GM12872 (cell line): ENCODE results near the gene LDAH.

Source experiments
- TF ChIP-seq, protein P1 (sequence below): IDR thresholded peaks from 3 replicates; pipeline ENCODE4 v1.5.1; 2011; ENCODE audit warnings: low read depth, mild to moderate bottlenecking, low read length, moderate library complexity; ENCODE audit not compliant: insufficient read depth

Gene LDAH

DNA sequence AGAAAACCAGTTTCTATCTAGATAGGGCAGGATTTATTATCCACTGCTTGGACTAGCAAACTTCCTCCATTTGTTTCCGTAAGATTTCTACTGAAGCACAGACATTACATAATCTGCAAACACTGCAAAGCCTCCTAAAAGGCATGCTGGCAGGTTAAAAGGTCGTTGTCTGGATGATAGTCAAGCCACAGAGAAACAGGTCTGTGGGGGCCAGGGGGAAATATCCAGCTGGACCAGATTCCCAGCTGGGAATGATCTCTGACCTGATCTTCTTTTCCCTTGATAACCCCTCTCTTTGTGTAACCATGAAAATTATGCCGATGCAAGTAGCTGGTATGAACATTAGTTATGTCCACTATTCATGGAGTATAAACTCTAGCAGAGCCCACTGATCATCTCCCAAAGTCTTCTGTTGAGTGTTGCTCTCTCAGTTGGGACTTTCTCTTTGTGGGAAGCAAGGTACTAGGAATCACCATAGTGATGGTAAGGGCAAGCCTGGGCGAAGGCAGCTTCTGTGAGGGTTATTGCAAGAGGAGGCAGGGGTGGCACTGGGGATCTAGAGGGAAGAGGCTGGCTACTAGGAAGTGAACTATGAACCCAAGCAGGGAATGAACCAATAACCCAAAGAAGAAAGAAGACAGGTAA is 94.7 kb downstream of the LDAH start:
- TF ChIP-seq, protein P1, sequence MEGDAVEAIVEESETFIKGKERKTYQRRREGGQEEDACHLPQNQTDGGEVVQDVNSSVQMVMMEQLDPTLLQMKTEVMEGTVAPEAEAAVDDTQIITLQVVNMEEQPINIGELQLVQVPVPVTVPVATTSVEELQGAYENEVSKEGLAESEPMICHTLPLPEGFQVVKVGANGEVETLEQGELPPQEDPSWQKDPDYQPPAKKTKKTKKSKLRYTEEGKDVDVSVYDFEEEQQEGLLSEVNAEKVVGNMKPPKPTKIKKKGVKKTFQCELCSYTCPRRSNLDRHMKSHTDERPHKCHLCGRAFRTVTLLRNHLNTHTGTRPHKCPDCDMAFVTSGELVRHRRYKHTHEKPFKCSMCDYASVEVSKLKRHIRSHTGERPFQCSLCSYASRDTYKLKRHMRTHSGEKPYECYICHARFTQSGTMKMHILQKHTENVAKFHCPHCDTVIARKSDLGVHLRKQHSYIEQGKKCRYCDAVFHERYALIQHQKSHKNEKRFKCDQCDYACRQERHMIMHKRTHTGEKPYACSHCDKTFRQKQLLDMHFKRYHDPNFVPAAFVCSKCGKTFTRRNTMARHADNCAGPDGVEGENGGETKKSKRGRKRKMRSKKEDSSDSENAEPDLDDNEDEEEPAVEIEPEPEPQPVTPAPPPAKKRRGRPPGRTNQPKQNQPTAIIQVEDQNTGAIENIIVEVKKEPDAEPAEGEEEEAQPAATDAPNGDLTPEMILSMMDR, result no peak

DNA sequence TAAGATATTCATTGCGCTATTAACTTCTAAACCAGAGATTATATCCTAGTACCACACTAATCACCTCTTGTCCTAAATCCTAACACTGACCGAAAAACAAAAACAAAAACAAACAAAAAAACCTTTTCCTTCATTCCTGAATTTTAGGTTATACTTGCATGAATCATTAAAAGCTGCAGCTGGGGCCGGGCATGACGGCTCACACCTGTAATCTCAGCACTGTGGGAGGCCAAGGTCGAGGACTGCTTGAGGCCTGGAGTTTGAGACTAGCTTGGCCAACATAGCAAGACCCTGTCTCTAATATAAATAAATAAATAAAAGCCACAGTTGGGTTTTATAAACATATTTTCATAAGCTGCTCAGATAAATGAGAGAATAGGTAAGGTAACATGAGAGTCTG is 96.0 kb downstream of the LDAH start:
- TF ChIP-seq, protein P1, result no peak

DNA sequence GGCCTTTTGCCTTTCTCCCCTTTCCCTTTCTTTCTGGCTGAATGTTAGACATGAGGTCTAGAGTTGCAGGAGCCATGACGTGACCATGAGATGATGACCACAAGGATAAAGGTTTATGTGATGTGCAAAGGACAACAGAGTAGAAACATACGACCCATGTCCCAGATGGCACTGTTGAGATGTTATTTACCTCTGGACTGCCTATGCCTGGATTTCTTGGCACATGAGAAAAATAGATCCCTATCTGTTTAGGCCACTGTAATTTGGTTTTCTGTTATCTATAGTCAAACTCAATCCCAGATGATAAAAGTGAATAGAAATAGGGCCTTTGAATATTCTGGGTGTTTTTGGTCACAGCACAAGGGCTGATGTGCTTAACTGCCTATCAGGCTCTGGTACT is 97.1 kb downstream of the LDAH start:
- TF ChIP-seq, protein P1, result no peak

DNA sequence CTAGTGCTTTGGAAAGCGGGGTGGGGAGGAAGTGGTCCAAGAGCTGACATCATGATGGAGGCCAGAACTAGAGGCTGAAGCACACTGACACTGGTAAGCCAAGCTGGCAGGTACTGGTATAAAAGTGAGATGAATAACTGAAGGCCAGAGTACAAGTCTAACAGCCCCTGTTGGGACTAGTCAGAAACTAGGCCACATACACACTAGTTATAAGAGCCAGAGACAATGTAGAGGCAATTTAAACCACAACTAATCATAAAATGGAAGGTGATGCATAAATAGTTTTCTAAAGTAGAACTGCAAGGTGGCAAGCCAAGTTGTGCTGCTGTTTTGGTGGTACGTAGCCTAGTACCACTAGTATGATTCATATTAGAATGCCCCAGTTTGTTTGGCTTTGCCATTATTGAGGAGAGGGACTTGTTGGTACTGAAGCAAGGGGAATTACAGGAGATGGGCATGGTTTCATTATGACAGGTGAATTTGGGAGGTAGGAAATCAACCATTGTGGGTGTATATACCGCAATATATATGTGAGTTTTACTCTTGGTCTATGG is 98.3 kb downstream of the LDAH start:
- TF ChIP-seq, protein P1, result no peak

DNA sequence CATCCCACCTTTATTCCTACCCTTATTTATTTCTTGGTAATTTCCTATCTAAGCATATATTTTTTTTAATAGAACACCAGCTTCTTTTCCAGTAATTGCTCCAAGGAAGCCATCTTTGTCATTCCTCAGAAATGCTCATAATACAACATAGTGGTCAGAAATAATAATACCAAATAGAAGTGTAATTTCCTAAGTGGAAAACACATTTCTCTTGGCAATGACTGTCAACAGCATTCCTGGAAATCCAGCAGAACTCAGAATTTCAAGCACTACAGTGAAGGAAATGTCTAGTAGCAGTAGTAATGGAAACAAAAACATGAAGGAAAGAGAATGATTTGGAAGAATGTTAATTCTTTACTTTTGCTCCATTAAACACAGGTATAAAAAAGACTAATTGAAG is 99.4 kb downstream of the LDAH start:
- TF ChIP-seq, protein P1, result no peak

DNA sequence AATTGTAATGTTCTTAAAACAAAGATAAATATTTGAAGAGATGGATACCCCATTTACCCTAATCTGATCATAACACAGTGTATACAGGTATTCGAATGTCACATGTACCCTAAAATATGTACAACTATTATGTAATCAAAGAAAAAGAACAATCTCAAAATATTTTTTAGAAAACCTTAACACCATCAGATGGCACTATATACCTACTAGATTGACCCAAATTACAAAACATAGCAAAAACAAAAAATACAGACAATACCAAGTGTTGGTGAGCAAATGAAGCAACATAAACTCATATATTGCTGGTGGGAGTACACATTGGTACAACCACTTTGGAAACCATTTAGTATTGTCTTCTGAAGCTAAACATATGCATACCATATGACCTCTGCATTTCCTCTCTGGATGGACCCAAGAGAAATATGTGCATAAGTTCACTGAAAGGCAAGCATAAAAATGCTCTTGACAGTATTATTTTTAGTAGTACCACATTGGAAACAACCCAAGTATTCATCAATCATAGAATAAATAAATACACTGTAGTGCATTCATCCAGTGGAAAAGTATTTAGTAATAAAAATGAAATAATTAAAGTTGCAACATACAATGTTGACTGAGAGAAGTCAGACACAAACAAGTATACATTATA is 100.2 kb downstream of the LDAH start:
- TF ChIP-seq, protein P1, result no peak

DNA sequence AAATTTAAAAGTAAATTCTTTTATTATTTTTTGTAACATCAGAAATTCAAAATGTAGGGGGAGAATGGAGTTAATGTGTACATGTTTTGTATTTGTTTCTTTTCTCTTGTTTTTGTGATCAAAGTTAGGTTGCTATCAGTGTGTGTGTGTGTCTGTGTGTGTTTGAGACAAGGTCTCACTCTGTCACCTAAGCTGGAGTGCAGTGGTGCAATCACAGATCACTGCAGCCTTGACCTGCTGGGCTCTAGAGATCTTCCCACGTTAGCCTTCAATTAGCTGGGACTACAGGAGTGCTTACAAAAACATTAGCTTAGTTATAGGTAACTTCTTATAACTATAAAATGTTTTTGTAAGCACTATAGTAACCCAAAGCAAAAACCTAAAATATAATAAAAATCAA is 105.3 kb downstream of the LDAH start:
- TF ChIP-seq, protein P1, result no peak
